ENCODE data around the gene ACOX1.

The ACOX1 gene

DNA sequence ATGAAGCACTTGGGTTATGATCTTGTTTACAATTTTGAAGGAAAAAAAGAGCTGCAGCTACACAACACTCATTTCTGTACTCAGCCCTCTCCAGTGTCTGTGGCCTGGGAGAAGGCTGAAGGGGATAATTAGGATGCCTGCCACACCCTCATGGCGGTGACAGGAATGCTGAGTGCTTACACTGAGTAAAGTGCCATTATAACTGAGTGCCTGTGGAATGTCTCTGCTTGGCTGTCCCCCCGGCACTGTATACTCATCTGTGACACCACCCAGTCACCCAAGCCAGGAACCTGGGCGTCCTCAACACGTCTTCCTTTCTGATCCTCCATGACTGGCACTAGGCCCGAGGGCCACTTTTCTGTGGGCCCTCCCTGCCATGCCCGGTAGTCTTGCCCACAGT is 70.8 kb downstream of the ACOX1 start:
- DNase-seq (ENCODE audit: low read depth): no peak

GRCh38 chr17:75906143-75906884 is 72.7 kb downstream of the ACOX1 start:
- no peak for DNase-seq (ENCODE audit: low read depth)

- peak; percentile 94 for DNase-seq (ENCODE audit: low read depth)
Observed at GRCh38 chr17:75904749-75905521, 74.0 kb downstream of the ACOX1 start, which contains the start of gene MRPL38. MRPL38 (minus strand) TSS chr17:75904884; CDS start chr17:75904875, 9 bp downstream.

- no peak for DNase-seq (ENCODE audit: low read depth)
Observed at GRCh38 chr17:75902406-75902805, 76.6 kb downstream of the ACOX1 start.

DNA sequence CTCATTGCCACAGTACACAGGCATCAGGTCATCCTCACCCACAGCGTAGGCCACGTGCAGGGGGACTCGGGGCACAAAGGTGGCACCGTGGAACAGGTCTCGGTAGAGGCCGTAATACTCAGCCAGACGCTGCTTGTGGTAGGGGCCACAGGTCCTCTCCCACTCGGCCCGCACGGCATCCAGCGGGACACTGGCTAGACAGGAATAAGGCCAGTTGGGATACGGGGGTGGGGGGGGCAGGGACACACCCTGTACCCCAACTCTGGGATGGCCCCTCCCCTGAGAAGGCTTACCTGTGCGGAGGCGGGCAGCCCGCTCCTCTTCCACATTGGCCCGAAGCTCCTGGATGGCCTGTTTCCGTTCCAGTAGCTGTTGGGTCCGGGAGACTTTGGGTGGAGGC is 77.2 kb downstream of the ACOX1 start:
- no peak for DNase-seq (ENCODE audit: low read depth)

DNA sequence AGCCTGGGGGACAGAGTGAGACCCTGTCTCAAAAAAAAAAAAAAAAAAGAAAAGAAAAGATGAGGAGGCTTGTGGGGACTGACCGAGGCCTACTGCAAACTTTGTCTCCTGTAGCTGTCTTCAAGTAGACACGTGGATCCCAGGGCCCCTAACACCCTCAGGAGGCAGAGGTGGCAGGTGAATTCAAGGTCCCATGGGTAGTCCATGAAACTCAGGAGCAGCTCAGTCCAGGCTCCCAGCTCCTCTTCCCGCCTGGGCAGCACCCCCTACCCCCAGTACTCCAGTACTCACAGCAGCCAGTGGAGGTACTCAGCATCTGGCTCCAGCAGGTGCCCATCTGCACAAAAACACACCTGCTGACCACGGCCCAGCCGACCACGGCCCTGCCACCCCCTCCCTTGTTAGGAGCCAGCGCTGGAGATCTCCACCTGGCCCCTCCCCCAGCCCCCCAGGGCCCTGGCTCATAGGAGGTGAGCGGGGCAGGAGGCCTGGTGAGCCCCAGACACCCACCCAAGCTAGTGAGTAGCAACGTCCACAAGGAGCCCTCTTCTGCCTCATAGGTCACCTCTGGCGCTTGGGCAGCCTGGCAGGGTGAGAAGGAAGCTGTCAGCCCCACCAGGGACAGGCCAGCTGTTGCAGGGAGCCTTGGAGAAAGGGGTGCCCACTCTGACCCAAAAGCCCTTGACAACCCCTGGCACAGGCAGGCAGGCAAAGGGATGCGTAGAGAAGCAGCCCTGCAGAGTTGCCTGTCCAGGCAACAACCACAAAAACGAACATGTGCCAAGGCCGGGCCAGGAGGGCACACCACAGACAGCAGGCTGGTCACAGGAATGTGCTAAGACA is 78.1 kb downstream of the ACOX1 start:
- DNase-seq (ENCODE audit: low read depth): no peak

GRCh38 chr17:75899767-75900468 is 79.0 kb downstream of the ACOX1 start:
- no peak for DNase-seq (ENCODE audit: low read depth)

DNA sequence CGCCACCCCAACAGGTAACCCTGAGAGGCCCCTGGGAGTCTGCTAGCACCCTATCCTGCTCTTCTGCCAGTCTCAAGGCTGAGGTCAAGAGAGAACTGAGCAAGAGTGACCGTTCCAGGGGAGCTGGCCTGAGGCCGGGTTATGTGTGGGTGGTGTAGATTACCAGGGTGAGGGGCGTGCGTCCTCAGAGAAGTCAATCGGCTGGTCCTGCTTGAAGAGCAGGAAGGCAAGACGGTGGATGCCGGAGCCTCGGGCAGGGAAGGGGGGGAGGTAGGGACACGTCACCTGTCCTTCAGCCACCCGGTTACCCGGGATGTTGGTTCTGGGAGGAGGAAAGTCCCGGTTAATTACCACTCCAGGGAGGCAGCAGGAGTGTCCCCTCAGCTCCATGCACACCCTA is 79.6 kb downstream of the ACOX1 start:
- no peak for DNase-seq (ENCODE audit: low read depth)

DNA sequence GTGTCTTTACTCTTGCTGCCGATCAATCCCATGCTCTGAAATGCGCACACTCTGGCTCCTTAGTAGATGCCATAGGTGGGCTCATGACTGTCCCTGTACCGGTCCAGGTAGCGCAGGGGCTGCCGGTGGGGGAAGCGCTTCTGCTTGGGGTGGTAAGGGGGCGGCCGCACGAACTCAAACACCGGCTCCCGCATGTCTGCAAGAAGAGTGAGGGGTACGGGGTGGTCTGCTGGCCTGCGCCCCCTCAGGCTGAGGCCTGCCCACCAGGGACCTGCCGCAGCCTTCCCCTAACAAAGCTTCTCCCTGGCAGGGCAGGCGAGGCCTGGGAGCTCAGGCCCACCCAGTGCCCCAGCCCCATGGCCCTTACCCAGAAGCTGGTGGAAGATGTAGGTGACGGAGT is 80.2 kb downstream of the ACOX1 start:
- DNase-seq (ENCODE audit: low read depth): no peak

DNA sequence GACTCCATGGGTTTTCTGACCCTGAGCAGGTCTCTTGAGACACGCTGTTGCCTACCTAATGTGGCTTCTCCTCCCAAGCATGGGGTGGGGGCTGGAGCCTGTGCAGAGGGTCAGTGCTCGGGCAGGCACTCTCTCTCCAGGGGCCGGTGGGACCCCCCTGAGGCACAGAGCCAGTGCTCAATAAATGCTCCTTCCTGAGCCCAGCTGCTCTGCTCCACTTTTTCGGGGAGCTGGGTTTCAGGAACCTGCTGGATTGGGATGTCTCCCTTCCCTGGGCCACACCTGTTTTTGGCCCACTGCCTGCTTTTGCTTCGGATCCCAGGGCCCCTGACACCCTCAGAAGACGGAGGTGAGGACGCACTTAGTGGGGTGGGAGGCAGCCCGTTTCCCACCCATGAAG is 80.9 kb downstream of the ACOX1 start:
- no peak for DNase-seq (ENCODE audit: low read depth)

DNA sequence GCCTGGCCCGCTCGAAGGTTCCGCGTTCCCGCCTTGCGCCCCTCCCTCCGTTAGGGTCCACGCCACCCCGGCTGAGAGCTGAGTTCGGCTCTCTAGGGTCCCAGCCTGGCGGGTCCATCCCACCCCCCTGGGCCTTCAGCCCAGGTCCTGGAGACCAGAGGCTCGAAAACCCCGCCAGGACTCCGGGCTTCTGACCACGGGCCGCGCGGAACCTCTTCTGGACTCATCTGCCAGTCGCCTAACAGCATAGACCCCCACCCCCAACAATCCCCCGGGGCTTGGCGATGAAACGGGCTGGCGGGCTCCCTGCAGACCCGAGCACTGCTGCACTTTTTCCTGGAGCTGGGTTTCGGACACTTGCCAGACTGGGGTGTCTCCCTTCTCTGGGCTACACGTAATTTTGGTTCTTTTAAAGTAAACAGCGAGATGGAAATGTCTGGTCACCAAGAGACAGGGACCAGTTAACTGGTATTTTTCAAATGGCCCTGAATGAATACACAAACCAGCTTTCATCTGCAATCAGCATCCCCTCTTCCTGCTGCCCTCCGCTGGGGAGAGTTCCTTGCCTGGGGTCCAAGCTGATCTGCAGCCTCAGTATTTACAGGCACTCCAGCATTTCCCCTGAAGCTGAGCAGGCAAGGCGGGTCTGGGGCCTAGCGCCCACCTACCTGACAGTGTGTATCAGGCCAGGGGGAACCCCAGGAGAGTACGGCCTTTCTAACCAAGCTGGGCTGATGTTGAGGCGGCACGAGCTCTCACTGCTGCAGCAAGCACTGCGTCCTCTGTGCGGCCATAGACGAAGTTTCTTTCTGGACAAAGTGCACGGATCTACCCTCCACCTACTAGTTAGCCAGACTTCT is 81.6 kb downstream of the ACOX1 start:
- DNase-seq (ENCODE audit: low read depth): no peak

- DNase-seq (ENCODE audit: low read depth): peak; percentile 79
Observed at GRCh38 chr17:75896415-75897159, 82.4 kb downstream of the ACOX1 start, which contains the start of gene TRIM65. TRIM65 (minus strand) TSS chr17:75896951; CDS start chr17:75896937, 14 bp downstream.

- DNase-seq (ENCODE audit: low read depth): no peak
Observed at GRCh38 chr17:75895370-75896155, 83.4 kb downstream of the ACOX1 start.

DNA sequence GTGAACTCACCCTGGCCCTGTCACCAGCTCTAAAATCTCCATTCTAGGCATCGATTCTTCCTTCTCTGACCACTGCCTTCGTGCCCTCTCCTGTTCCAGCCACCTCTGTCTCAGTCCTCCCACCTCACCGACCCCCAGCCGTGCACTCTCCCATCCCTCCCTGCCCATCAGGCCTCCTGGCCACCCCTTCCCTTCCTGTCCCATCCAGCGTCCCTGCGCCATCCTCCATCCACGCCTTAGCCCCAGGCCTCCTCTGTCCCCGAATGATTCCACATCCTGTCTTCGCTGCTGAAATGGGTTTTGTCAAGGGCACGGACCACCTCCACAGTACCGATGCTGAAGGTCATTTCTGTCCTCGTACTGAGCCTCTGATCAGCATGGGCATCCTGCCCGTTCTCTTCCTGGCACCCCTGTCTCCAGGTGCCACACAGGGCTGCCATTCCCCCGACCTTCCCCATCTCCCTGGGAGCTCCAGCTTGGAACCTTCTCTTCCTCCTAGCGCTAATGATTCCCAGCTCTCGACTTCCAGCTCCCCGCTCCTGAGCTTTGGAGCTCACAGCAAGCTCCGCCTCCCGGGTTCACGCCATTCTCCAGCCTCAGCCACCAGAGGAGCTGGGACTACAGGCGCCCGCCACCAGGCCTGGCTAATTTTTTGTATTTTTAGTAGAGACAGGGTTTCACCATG is 84.8 kb downstream of the ACOX1 start:
- DNase-seq (ENCODE audit: low read depth): no peak

GRCh38 chr17:75893305-75894048 is 85.5 kb downstream of the ACOX1 start:
- no peak for DNase-seq (ENCODE audit: low read depth)

DNA sequence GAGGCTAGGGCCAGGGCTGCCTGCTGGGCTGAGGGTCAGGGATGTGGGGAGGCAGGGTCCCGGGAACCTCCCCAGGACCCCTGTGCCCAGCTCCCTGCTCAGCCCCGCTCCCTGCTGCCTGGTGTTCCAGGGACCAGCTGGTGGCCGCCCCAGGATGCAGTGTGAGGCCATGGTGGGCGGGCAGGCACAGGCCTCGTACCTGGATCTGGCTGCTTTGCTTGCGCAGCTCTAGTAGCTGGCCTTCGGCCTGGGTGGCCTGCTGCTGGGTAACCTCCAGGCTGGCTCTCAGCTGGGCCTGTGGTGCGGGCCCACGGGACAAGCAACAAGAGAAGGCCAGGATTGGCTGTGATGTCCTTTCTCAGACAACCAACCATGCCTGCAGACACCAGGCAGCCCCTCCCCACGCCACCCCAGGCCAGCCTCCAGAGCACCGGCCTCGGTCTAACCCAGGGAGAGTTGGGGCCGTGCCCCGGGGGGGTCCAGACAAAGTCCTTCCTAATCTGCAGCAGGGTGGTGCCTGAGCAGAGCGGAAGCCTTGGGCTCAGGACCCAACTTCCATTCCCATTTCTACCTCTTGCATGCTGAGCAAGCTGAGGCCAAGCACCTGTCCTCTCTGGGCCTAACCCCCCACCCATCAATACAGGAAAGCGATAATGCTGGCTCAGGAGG is 86.3 kb downstream of the ACOX1 start:
- no peak for DNase-seq (ENCODE audit: low read depth)

All from activated T-cell treated with anti-CD3 and anti-CD28 coated beads for 24 hours (primary cell).